Endothelial cell of umbilical vein (primary cell): Measurements from ENCODE around the gene PARD3B. TPM values are rescaled to one million over a fixed set of nuclear protein-coding genes. Genes with fewer than 3 reads are reported as not detected.

Source experiments
- BruUV-seq: library from RNA; stranded (reverse); fragments of 400-500 nt; replicated peaks from 2 replicates; lab custom pipeline; 2021; lab: Mats Ljungman, UMichigan
- CTCF ChIA-PET: fragments of 300-600, 350-600 bp; sonication (Branson Sonifier 250); formaldehyde crosslinking; loops from one replicate; lab custom pipeline; 2021; ENCODE audit warnings: antibody characterized with exemption, inconsistent platforms; lab: Charles Lee
- POLR2A ChIA-PET: fragments of 300-600, 350-600 bp; sonication (Branson Sonifier 250); formaldehyde crosslinking; loops from one replicate; lab custom pipeline; 2021; ENCODE audit warnings: antibody characterized with exemption, inconsistent platforms; lab: Charles Lee
- DNase-seq: peaks from one replicate; pipeline ENCODE4 v3.0.0-alpha.2; 2011; ENCODE audit warnings: low read depth, low spot score
- FAIRE-seq: peaks from 2 replicates; lab custom pipeline; 2011; peaks lifted over from hg19 to GRCh38; lab: Jason Lieb, UNC
- H2AFZ ChIP-seq: 2 replicates; pipeline ENCODE4 v1.6.0; 2012; ENCODE audit warnings: low read depth, low read length, control low read depth, inconsistent platforms
- H3K27ac ChIP-seq: 2 replicates; pipeline ENCODE4 v1.5.1; 2011; ENCODE audit warnings: low read depth, mild to moderate bottlenecking, control low read depth, low read length, moderate library complexity; ENCODE audit not compliant: insufficient read depth
- H3K27me3 ChIP-seq, 2 experiments: 2 replicates each; pipeline versions ENCODE4 v1.6.0 to v1.6.1; 2011; ENCODE audit warnings: low read length in 2 of 2, mixed read lengths in 1 of 2; ENCODE audit not compliant: control insufficient read depth in 2 of 2, insufficient read depth in 2 of 2
- H3K36me3 ChIP-seq, 2 experiments: 2 replicates in 1 of 2; 3 replicates in 1 of 2; pipeline ENCODE4 v1.5.1; 2011; ENCODE audit warnings: low read length in 2 of 2, mild to moderate bottlenecking in 1 of 2, moderate library complexity in 1 of 2; ENCODE audit not compliant: control insufficient read depth in 2 of 2, insufficient read depth in 2 of 2; ENCODE audit errors: extremely low read depth in 1 of 2
- H3K4me1 ChIP-seq: 3 replicates; pipeline ENCODE4 v1.5.1; 2011; ENCODE audit warnings: mild to moderate bottlenecking, low read length; ENCODE audit not compliant: control insufficient read depth, insufficient read depth; ENCODE audit errors: extremely low read depth
- H3K4me2 ChIP-seq: 2 replicates; pipeline ENCODE4 v1.6.1; 2011; ENCODE audit warnings: low read length, control low read depth, mixed read lengths; ENCODE audit not compliant: insufficient read depth
- H3K4me3 ChIP-seq, 3 experiments: fragments of 200-600 bp in 1 of 3; sonication (generic), shearing (Covaris generic) in 1 of 3; replicated peaks in 1 of 3; 2 replicates each; pipeline ENCODE4 v1.5.1; 2011 to 2016; ENCODE audit warnings: control low read depth in 3 of 3, low read length in 3 of 3, mild to moderate bottlenecking in 2 of 3, inconsistent platforms in 1 of 3, low read depth in 1 of 3, moderate library complexity in 1 of 3; ENCODE audit not compliant: insufficient read depth in 1 of 3
- H3K79me2 ChIP-seq: 2 replicates; pipeline ENCODE4 v1.6.0; 2012; ENCODE audit warnings: low read length, inconsistent platforms; ENCODE audit not compliant: control insufficient read depth, insufficient read depth
- H3K9ac ChIP-seq: replicated peaks from 2 replicates; pipeline ENCODE3; 2011; ENCODE audit warnings: low read length, control low read depth; ENCODE audit not compliant: insufficient read depth; ENCODE audit errors: extremely low read depth
- H3K9me1 ChIP-seq: replicated peaks from 3 replicates; pipeline ENCODE4 v1.6.0; 2011; ENCODE audit warnings: mild to moderate bottlenecking, low read length; ENCODE audit not compliant: control insufficient read depth, insufficient read depth; ENCODE audit errors: extremely low read depth
- H3K9me3 ChIP-seq: replicated peaks from 2 replicates; pipeline ENCODE4 v1.5.1; 2012; ENCODE audit warnings: low read length, inconsistent platforms; ENCODE audit not compliant: control insufficient read depth, insufficient read depth
- H4K20me1 ChIP-seq: replicated peaks from 2 replicates; pipeline ENCODE3; 2011; ENCODE audit warnings: mild to moderate bottlenecking, low read length; ENCODE audit not compliant: control insufficient read depth, insufficient read depth; ENCODE audit errors: extremely low read depth
- EZH2 ChIP-seq: IDR thresholded peaks from 2 replicates; pipeline ENCODE4 v1.6.1; 2012; ENCODE audit warnings: borderline replicate concordance, low read depth, mild to moderate bottlenecking, moderate library complexity, low read length, inconsistent platforms; ENCODE audit not compliant: severe bottlenecking
- FOS ChIP-seq: IDR thresholded peaks from 2 replicates; pipeline ENCODE4 v1.6.1; 2011; ENCODE audit warnings: mild to moderate bottlenecking, low read length, moderate library complexity, borderline replicate concordance; ENCODE audit not compliant: insufficient read depth
- GATA2 ChIP-seq: IDR thresholded peaks from 2 replicates; pipeline ENCODE4 v1.7.0; 2011; ENCODE audit warnings: low read depth, mild to moderate bottlenecking, moderate library complexity, mixed read lengths, low read length; ENCODE audit not compliant: insufficient read length, insufficient read depth
- JUN ChIP-seq: IDR thresholded peaks from 2 replicates; pipeline ENCODE4 v1.6.1; 2011; ENCODE audit warnings: borderline replicate concordance, low read depth; ENCODE audit not compliant: insufficient read length, insufficient read depth
- POLR2A ChIP-seq: IDR thresholded peaks from 2 replicates; pipeline ENCODE4 v1.6.1; 2012; ENCODE audit warnings: low read depth, mild to moderate bottlenecking, control low read depth, low read length
- POLR2AphosphoS5 ChIP-seq: IDR thresholded peaks from 2 replicates; pipeline ENCODE4 v1.6.1; 2012; ENCODE audit warnings: low read depth, mild to moderate bottlenecking, control low read depth, low read length, moderate library complexity; ENCODE audit not compliant: insufficient read depth
- dilution Hi-C: fragments of 300-500 bp; cut with MboI; formaldehyde crosslinking; loops from one replicate; pipeline ENCODE4 v1.15.0; 2019; ENCODE audit warnings: low sequenced_read_pairs; ENCODE audit not compliant: extremely low pct_ligation_motif_present
- intact Hi-C: fragments of 100-400 bp; cut with micrococcal nuclease; formaldehyde crosslinking; loops from one replicate; pipeline ENCODE4 v1.10.0; 2022
- polyA plus RNA-seq, 4 experiments: library from polyadenylated mRNA; depleted of rRNA in 3 of 4; stranded (reverse) in 3 of 4; unstranded in 1 of 4; fragments of >200 nt; gene quantifications; 2 replicates each; pipeline versions ENCODE4 v1.2.1 to v1.2.3, GENCODE V29; 2011 to 2012; ENCODE audit warnings: missing spikeins in 1 of 4
- total RNA-seq: library from RNA; stranded (reverse); gene quantifications from 2 replicates; pipeline ENCODE4 v1.2.3, GENCODE V29; 2021
- TF ChIP-seq, protein P1 (sequence below), 2 donors: IDR thresholded peaks; 1 replicate in 1 of 2; 2 replicates in 1 of 2; pipeline ENCODE4 v1.5.1; 2011; ENCODE audit warnings: low read length in 2 of 2, mild to moderate bottlenecking in 2 of 2, moderate library complexity in 2 of 2, control low read depth in 1 of 2, inconsistent platforms in 1 of 2, low read depth in 1 of 2; ENCODE audit not compliant: insufficient read depth in 1 of 2; ENCODE audit errors: extremely low read depth in 1 of 2
- TF ChIP-seq, protein P2 (sequence below): IDR thresholded peaks from 2 replicates; pipeline ENCODE4 v1.6.1; 2011; ENCODE audit not compliant: insufficient read depth, insufficient read length

PARD3B gene
- total and polyA plus RNA-seq, 2 donors (not counting 3 experiments of a cell fraction or from before 2014, with no cell fraction given) = 2.2 to 30.9 TPM

GRCh38 chr2:204583773-204584172 lies 38.5 kb downstream of the PARD3B start:
- no TSS peak for BruUV-seq
- dilution Hi-C loops = no loop called here
- Histone ChIP-seq H3K4me3 (no peak overlapping the region), H3K4me1 (no peaks in the 10 kb centered on the region), H3K9me1 (no peaks in the 10 kb centered on the region), H3K9me3 (no peaks in the 10 kb centered on the region), H3K79me2 (no peaks in the 10 kb centered on the region), H3K9ac (no peak overlapping the region), H3K4me2 (no peak overlapping the region), H3K27me3 (no peaks in the 10 kb centered on the region), H3K27ac (no peak overlapping the region), H2AFZ (no peak overlapping the region), H4K20me1 (peaks cover 2% of the 10 kb centered on the region), H3K36me3 (no peaks in the 10 kb centered on the region)
- ChIA-PET POLR2A (no interaction called here), CTCF (no interaction called here)
- intact Hi-C loops = no loop called here
- TF ChIP-seq JUN (no peak), EZH2 (no peak), FOS (no peak), POLR2AphosphoS5 (no peak), POLR2A (no peak), GATA2 (no peak)
- TF ChIP-seq, protein P1, sequence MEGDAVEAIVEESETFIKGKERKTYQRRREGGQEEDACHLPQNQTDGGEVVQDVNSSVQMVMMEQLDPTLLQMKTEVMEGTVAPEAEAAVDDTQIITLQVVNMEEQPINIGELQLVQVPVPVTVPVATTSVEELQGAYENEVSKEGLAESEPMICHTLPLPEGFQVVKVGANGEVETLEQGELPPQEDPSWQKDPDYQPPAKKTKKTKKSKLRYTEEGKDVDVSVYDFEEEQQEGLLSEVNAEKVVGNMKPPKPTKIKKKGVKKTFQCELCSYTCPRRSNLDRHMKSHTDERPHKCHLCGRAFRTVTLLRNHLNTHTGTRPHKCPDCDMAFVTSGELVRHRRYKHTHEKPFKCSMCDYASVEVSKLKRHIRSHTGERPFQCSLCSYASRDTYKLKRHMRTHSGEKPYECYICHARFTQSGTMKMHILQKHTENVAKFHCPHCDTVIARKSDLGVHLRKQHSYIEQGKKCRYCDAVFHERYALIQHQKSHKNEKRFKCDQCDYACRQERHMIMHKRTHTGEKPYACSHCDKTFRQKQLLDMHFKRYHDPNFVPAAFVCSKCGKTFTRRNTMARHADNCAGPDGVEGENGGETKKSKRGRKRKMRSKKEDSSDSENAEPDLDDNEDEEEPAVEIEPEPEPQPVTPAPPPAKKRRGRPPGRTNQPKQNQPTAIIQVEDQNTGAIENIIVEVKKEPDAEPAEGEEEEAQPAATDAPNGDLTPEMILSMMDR (IDR thresholded peaks at IDR 0.05; ENCODE audit: extremely low read depth in 1 of 2, insufficient read depth in 1 of 2, low read depth in 1 of 2, low read length in 2 of 2) = no peak
- TF ChIP-seq, protein P2, sequence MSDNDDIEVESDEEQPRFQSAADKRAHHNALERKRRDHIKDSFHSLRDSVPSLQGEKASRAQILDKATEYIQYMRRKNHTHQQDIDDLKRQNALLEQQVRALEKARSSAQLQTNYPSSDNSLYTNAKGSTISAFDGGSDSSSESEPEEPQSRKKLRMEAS = no peak
- FAIRE-seq (no peak), DNase-seq (no peak)
